CD4-positive, alpha-beta T cell treated with Interleukin-4 for 4 hours (primary cell): ENCODE measurements around the gene TCTN1.
A peak's percentile ranks its signal among the peaks of the same experiment; 100 is the strongest.
"Not testable (repeated sequence)": the region's sequence is repeated elsewhere in the genome, so short reads cannot be mapped to it uniquely, and the experiment has no call there.

Source experiments
- DNase-seq: peaks from one replicate; pipeline ENCODE4 v3.0.0-alpha.2; 2020

Gene TCTN1

GRCh38 chr12:110587102-110587501 lies 26.8 kb upstream of the TCTN1 start:
- DNase-seq, result not testable (repeated sequence)

GRCh38 chr12:110590059-110590458 lies 23.9 kb upstream of the TCTN1 start:
- no peak for DNase-seq

GRCh38 chr12:110590806-110591326 lies 23.1 kb upstream of the TCTN1 start:
- peak; percentile 84 for DNase-seq

GRCh38 chr12:110591451-110592051 lies 22.4 kb upstream of the TCTN1 start:
- no peak for DNase-seq

- DNase-seq, result no peak
These were observed 21.9 kb upstream of the TCTN1 start for GRCh38 chr12:110592078-110592477.

- DNase-seq, result not testable (repeated sequence)
These were observed 21.0 kb upstream of the TCTN1 start for GRCh38 chr12:110592919-110593318.

GRCh38 chr12:110597885-110598284 lies 16.0 kb upstream of the TCTN1 start:
- no peak for DNase-seq

- no peak for DNase-seq
These were observed 14.6 kb upstream of the TCTN1 start for GRCh38 chr12:110599334-110599733.

- peak; percentile 74 for DNase-seq
These were observed 13.7 kb upstream of the TCTN1 start for GRCh38 chr12:110600254-110600653.

- peak; percentile 76 for DNase-seq
These were observed 11.7 kb upstream of the TCTN1 start for GRCh38 chr12:110602085-110602814.

- DNase-seq, result no peak
These were observed 7.7 kb upstream of the TCTN1 start for GRCh38 chr12:110606253-110606611.

- DNase-seq, result no peak
These were observed 708 bp upstream of the TCTN1 start for GRCh38 chr12:110613071-110613770.

GRCh38 chr12:110615171-110615570 lies 1.2 kb downstream of the TCTN1 start:
- DNase-seq, result no peak

GRCh38 chr12:110616471-110617115 lies 2.7 kb downstream of the TCTN1 start:
- DNase-seq, result no peak

GRCh38 chr12:110619534-110619953 lies 5.6 kb downstream of the TCTN1 start:
- no peak for DNase-seq

- DNase-seq, result no peak
These were observed 8.7 kb downstream of the TCTN1 start for GRCh38 chr12:110622582-110622981.

GRCh38 chr12:110627500-110628195 lies 13.7 kb downstream of the TCTN1 start:
- DNase-seq, result no peak

- no peak for DNase-seq
These were observed 21.1 kb downstream of the TCTN1 start for GRCh38 chr12:110635055-110635454.

- DNase-seq, result no peak
These were observed 22.6 kb downstream of the TCTN1 start for GRCh38 chr12:110636516-110636915.

- DNase-seq, result no peak
These were observed 24.0 kb downstream of the TCTN1 start for GRCh38 chr12:110637869-110638441.

- DNase-seq, result no peak
These were observed 24.9 kb downstream of the TCTN1 start for GRCh38 chr12:110638796-110639195.
